Measurements from ENCODE around the gene APEX2.

Gene APEX2

GRCh38 chrX:54995621-54996020 is 4.5 kb upstream of the APEX2 start:
- no peak overlapping the region for H3K27ac ChIP-seq
- no peak for TF ChIP-seq ZFX (IDR thresholded peaks at IDR 0.05)
- TF ChIP-seq CTCF (conservative IDR thresholded peaks at IDR 0.05) = no peak

DNA sequence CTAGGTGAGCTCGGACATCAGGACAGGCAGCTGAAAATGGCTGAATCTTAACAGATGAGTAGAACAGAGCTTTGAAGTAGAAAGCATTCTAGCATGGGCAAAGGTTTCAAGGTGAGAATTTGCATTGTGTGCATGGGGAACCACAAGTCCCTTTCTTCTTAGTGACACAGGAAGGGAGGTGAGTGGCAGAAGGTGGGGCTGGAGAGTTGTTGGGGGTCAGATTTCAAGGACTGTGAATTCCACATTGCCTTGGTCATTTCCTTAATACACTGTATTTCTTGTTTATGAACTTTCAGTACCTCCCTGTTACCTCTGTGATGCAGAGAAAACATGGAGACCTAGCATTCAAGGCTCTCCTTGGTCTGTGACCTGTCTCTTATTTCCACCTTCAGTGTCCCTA is 4.1 kb downstream of the APEX2 start:
- TF ChIP-seq ZFX (IDR thresholded peaks at IDR 0.05) (no peak), CTCF (conservative IDR thresholded peaks at IDR 0.05) (no peak)
- no peak overlapping the region for H3K27ac ChIP-seq

GRCh38 chrX:55005256-55005655 is 5.1 kb downstream of the APEX2 start:
- no peak for TF ChIP-seq ZFX (IDR thresholded peaks at IDR 0.05)
- TF ChIP-seq CTCF (conservative IDR thresholded peaks at IDR 0.05) = no peak
- H3K27ac ChIP-seq = no peak overlapping the region

DNA sequence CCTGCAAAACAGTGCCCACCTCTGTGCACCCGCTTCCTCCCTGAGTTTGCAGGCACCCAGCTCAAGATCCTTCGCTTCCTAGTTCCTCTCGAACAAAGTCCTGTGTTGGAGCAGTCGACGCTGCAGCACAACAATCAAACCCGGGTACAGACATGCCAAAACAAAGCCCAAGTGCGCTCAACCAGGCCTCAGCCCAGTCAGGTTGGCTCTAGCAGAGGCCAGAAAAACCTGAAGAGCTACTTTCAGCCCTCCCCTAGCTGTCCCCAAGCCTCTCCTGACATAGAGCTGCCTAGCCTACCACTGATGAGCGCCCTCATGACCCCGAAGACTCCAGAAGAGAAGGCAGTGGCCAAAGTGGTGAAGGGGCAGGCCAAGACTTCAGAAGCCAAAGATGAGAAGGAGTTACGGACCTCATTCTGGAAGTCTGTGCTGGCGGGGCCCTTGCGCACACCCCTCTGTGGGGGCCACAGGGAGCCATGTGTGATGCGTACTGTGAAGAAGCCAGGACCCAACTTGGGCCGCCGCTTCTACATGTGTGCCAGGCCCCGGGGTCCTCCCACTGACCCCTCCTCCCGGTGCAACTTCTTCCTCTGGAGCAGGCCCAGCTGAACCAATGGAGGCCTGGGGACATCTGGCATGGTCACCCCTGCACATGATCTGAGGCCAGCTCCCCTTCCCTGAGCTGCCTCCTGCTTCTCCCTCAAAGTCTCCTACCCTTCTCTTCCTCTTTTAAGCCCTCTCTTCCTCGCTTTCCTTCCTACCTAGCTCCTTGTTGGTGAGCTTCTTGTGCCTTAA is 6.9 kb downstream of the APEX2 start:
- H3K27ac ChIP-seq = peak overlapping the region; percentile 50; the same call in 1 of the 2 replicates
- TF ChIP-seq CTCF (conservative IDR thresholded peaks at IDR 0.05) (no peak), ZFX (IDR thresholded peaks at IDR 0.05) (no peak)

DNA sequence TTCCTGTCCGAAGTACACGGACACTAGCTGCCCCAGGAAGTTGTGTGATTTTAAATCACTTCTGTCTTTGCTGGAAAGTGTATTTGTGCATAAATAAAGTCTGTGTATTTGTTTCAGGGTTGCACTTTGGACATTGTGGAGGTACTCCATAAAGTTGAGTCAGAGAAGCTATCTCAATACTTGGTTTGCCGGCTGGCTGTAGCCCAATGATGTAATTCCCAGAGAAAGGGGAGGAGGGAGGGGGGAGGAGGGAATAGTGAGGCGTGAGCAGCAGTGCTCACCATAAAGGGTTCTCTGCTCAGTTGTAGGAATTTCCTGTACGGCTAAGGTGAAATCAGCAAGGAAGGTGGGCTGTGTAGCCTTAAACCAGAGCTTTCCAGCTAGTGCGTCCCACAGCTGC is 7.5 kb downstream of the APEX2 start:
- TF ChIP-seq CTCF (conservative IDR thresholded peaks at IDR 0.05) (no peak), ZFX (IDR thresholded peaks at IDR 0.05) (no peak)
- H3K27ac ChIP-seq = peak overlapping the region; percentile 50; the same call in 1 of the 2 replicates

- peak overlapping the region; percentile 50 for H3K27ac ChIP-seq
- TF ChIP-seq CTCF (conservative IDR thresholded peaks at IDR 0.05) (no peak), ZFX (IDR thresholded peaks at IDR 0.05) (no peak)
Observed at GRCh38 chrX:55008571-55009358, 8.6 kb downstream of the APEX2 start.

DNA sequence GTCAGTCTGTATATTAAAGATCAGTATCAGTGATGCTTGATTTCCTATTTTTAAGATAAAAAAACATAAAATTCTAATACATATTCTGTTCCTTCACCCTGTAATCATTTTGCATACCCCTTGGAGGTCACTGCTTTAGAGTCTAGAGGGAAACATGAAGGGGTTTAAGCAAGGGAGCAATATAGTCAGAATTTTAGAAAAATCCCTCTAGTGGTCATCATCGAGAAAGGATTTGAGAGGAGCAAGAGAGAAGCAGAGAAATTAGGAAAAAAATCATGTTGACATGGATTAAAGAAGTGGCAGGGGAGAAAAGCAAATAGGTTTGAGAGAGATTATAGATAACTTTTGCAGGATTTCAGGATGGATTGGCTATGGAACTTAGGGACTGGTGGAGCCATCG is 11.1 kb downstream of the APEX2 start:
- TF ChIP-seq CTCF (conservative IDR thresholded peaks at IDR 0.05) (peak; percentile 43), ZFX (IDR thresholded peaks at IDR 0.05) (no peak)

More for the DNA sequence above, 11.1 kb downstream of the APEX2 start:
- no peak overlapping the region for H3K27ac ChIP-seq

Data from C4-2B (cell line).